HG02840 (cell line): ENCODE measurements around the gene SHROOM4.

ENCODE experiments used
- ATAC-seq: cut with Tn5 transposase; IDR thresholded peaks from one replicate; pipeline ENCODE4 v1.9.1; 2021; ENCODE audit warnings: mild to moderate bottlenecking, moderate library complexity, moderate number of reproducible peaks; ENCODE audit not compliant: unreplicated experiment, low FRiP score

The SHROOM4 gene, protein sequence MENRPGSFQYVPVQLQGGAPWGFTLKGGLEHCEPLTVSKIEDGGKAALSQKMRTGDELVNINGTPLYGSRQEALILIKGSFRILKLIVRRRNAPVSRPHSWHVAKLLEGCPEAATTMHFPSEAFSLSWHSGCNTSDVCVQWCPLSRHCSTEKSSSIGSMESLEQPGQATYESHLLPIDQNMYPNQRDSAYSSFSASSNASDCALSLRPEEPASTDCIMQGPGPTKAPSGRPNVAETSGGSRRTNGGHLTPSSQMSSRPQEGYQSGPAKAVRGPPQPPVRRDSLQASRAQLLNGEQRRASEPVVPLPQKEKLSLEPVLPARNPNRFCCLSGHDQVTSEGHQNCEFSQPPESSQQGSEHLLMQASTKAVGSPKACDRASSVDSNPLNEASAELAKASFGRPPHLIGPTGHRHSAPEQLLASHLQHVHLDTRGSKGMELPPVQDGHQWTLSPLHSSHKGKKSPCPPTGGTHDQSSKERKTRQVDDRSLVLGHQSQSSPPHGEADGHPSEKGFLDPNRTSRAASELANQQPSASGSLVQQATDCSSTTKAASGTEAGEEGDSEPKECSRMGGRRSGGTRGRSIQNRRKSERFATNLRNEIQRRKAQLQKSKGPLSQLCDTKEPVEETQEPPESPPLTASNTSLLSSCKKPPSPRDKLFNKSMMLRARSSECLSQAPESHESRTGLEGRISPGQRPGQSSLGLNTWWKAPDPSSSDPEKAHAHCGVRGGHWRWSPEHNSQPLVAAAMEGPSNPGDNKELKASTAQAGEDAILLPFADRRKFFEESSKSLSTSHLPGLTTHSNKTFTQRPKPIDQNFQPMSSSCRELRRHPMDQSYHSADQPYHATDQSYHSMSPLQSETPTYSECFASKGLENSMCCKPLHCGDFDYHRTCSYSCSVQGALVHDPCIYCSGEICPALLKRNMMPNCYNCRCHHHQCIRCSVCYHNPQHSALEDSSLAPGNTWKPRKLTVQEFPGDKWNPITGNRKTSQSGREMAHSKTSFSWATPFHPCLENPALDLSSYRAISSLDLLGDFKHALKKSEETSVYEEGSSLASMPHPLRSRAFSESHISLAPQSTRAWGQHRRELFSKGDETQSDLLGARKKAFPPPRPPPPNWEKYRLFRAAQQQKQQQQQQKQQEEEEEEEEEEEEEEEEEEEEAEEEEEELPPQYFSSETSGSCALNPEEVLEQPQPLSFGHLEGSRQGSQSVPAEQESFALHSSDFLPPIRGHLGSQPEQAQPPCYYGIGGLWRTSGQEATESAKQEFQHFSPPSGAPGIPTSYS (N-terminal part only)

DNA sequence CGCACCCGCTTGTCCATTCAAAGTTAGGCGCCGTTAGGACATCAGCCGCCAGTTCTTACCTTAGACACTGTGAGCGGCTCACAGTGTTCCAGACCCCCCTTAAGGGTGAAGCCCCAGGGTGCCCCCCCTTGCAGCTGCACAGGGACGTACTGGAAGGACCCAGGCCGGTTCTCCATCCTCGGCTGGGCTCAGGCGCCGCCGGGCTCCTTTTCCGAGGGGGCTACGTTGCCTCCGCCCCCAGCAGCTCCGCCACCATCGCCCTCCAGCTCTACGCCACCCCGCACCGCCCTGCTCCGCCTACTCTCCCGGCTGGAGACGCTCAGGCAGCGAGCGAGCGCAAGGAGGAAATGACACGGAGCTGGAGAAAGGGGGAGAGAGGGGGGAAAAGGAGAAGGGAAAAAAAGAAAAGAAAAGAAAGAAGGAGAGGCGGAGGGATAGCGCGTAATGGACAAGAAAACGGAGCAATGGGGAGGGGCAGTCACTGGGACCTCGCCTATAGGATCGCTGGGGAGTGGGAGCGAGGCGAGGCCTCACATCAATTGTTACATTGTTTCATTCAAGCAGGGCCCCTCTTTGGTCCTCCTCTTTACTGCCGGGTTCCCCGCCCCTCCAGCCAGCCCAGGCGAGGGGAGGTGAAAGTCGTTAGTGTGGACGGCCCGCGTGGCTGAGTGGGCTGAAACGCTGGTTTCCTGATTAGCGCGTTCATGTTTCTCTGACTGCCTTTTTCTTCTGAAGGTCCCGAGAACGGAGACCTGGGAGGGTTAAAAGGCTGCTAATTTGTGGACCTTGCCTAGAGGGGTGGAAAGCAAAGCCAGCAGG lies at the start of gene SHROOM4:
Gene SHROOM4 (minus strand): TSS at position 352 of the 819 bp plus-strand sequence. CDS start 176 bp downstream, at position 176.
- no peak for ATAC-seq

DNA sequence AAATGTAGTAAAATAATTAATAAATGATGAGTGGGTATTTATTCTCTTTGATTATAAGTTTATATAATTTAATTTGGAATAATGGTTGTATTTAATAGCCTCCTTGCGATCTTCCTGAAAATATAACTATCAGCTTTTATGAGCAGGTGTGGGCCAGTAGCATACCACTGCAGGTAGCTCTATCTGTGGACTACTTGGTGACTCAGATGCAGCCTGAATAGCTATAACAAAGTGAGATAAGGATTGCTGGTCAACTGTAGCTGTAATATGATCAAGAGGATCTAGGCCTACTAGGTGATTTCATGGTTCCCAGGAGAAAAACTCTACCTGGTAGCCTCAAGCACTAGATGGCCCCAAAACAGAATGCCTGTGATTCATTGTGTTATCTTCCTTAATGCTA lies 49.5 kb upstream of the SHROOM4 start:
- ATAC-seq = no peak

DNA sequence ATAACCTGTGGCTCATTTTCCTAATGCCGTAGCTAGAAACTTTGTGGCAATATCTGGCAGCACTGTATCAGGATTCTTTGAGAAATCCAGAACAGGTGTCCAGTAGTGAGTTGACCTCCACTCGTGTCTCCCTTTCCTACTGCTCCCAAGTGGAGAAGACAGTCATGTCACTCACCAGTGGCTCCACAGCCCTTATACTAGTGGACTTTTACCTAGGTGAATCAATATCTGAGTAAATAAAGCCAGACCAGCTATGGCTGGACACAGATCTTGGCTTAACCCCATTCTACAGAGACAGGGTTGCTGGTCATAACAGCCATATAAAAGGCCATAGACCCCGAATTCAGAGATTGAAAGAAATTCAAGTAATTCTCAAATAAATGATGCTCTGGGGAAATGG lies 46.5 kb upstream of the SHROOM4 start:
- ATAC-seq = no peak

DNA sequence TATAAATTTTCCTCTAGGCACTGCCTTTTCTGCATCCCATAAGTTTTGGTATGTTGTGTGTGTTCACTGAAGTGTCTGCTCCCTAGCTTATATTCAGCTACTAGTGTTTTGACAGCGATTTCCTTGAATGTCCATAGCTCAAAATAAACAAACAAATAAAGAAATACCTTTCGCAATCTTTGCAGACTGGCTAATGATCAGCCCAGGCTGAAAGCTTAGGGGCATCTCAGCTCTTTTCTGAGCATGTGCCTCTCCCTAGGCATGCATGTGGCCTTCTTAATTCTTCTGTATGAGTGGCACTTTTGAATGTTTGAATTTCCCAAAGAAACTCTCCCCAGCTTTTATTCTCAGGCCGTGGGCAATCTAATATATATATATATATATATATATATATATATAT lies 44.6 kb upstream of the SHROOM4 start:
- ATAC-seq = no peak

DNA sequence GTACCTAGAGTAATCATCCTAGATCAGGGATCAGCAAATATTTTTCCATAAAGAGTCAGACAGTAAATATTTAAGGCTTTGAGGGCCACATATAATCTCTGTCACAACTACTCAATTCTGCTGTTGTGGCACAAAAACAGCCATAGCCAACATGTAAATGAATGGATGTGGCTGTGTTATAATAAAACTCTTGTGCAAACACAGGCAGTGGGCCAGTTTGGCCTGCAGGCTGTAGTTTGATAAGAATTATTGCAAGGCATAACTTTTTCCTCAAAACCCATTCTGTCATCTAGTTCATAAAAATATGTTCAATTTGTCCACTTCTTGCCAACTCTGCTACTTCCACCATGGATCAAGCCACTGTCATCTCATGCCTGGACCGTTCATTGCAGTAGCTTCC lies 39.4 kb upstream of the SHROOM4 start:
- ATAC-seq = no peak

DNA sequence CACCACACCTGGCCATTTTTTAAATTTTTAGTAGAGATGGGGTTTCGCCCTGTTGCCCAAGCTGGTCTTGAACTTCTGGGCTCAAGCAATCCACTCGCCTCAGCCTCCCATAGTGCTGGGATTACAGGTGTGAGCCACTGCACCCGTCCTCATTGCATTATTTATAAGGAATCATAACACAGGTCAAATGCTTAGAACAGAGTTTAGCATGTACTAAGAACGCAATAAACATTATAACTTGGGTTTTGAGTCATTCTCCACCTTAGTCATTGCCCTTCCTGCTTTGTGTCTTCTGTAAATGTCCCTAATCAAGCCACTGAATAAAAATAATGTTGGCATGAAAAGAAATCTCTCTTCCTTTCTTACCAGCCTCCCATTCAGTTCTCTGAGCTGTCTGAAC lies 38.5 kb upstream of the SHROOM4 start:
- no peak for ATAC-seq

DNA sequence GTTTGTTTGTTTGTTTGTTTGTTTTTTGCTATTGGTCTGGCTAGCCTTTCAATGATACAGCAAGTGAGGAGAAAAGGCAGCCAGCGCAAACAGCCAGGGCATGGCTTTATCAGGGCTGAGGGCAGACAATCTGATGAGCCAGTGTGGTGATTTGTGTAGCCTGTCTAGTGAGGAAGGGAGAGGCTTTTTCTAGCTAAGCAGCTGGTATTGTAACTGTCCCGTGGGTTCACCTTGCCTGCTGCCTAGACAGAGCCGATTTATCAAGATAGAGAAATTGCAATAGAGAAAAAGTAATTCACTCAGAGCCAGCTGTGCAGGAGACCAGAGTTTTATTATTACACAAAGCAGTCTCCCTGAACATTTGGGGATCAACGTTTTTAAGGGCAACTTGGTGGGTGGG lies 28.2 kb upstream of the SHROOM4 start:
- ATAC-seq = no peak

DNA sequence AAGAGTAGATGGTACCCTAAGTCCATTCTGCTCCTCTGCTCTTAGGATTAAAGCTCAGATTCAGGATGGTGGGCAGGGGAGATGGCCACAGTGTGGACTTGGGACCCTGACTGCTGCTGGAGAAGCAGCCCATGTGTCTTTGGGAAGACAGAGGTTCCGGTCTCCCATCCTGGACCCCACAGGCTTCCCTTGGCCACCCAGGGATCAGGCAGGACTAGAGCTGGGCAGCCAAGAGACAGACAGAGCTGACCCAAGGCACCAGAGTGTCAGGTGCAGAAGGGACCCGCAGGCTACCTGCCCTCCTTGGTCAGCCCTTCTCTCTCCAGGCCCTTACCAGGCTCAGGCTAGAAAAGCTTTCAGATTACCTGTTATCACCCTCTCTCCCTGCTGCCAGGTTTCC lies 25.7 kb upstream of the SHROOM4 start:
- no peak for ATAC-seq

DNA sequence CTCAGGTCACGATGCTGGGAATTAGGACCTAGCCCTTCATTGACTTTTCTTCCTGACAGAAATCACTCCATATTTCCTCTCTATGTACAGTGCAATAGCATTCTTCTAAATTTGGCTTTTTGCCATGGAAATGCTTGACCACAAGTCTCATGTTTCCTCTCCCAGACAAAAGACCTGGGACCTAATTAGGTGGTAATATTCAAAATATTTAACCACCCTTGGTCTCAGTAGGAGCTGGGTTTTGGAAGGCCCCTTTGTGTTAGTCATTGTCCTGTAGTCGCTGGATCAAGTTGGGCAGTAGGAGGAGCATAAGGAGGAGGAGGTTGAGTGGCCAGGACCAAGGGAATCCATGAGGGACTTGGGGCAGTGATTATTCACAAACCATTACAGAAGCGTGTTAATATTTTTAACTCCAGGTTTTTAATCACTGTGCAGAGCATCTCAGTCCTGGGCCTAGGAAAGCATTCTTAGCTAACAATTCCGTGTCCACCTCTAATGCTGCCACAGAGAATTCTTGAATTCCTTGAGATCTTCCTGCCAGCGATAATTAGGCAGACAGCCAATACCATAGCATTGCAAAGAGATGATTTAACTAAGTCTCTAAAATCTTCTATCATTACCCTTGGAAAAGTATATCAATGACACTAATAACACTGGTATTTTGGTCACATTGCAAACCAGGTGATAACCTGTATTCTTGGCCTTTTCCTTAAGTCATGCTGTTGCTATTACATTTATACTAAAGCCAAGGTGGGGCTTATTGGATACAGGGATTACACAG lies 25.0 kb upstream of the SHROOM4 start:
- no peak for ATAC-seq

DNA sequence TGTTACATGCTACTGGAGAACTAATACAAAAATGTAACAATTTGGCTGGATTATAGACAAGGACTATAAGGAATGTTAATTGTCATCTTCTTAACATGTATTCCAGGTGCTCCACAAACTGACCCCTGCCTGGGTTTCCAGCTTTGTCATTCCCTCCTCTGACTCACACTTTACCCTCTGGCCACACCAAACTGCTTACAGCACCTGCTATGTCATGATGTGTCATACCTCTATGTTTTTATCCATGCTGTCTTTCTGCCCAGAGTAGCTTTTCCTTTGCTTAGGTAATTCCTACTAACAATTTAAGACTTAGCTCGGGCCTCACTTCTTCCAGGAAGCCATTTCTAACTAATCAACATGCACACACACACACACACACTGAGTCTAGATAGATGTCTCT lies 14.0 kb upstream of the SHROOM4 start:
- no peak for ATAC-seq

DNA sequence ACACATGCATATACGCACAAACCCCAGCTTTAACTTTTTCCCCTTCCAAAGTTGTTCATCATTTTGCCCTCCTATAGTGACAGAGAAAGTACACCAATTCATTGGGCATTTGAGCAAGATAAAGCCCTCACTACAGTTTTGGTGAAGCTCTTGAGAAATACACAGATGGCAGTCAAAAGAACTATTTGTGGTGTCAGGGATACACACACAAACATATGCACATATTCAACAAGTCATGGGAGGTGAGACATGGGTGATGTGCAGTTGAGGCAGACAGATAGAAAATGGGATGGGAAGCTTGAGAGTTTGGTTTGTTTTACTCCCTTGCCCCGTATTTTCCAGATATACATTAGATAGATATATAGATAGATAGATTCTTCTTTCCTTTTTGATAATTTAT lies 11.8 kb upstream of the SHROOM4 start:
- no peak for ATAC-seq

DNA sequence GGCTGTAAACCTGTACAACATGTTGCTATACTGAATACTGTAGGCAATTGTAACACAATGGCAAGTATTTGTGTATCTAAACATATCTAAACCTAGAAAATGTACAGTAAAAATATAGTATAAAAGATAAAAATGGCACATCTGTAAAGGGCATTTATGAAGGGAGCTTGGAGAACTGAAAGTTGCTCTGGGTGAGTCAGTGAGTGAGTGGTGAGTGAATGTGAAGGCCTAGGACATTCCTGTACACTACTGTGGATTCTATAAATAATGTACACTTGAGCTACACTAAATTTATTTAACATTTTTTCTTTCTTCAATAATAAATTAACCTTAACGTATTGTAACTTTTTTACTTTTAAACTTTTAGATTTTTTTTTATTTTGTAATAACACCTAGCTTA lies 5.0 kb upstream of the SHROOM4 start:
- ATAC-seq = no peak

DNA sequence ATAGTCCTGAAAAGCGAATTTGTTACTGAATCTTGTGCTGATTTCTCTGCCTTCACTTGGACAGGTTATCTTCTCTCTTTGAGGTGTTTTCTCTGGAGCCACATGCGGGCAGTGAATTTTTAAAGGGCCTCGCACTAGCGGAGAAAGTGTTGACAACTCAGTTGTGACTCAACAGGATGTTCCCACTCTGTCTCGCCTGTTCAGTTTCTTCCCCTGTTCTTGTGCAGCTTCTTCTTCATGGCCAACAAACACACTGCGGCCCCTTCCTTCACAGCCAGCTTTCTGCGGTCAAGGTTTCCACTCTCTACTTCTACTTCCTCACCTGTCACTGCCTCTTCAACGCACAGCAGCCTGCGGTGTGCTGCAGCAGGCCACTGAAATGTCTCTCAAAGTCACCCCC lies 1.1 kb upstream of the SHROOM4 start:
- no peak for ATAC-seq

DNA sequence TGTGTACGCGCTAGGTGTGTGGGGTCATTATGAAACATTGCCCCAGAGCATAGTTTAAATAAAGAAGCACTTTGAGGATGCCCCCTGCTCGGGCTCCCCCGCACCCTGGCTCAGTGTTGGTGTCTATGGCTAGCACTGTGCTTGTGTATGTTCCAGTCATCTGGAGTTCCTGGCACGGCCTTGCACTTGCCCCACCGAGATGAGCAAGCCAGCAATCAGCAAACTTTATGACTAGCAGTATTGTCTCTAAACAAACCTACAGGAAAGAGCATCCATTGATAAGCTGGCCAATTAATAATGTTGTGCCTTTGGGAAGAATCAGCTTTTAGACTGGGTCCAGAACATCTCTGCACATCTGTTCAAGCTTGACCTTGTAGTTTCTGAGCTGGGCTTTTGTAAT lies 707 bp upstream of the SHROOM4 start:
- ATAC-seq = no peak

DNA sequence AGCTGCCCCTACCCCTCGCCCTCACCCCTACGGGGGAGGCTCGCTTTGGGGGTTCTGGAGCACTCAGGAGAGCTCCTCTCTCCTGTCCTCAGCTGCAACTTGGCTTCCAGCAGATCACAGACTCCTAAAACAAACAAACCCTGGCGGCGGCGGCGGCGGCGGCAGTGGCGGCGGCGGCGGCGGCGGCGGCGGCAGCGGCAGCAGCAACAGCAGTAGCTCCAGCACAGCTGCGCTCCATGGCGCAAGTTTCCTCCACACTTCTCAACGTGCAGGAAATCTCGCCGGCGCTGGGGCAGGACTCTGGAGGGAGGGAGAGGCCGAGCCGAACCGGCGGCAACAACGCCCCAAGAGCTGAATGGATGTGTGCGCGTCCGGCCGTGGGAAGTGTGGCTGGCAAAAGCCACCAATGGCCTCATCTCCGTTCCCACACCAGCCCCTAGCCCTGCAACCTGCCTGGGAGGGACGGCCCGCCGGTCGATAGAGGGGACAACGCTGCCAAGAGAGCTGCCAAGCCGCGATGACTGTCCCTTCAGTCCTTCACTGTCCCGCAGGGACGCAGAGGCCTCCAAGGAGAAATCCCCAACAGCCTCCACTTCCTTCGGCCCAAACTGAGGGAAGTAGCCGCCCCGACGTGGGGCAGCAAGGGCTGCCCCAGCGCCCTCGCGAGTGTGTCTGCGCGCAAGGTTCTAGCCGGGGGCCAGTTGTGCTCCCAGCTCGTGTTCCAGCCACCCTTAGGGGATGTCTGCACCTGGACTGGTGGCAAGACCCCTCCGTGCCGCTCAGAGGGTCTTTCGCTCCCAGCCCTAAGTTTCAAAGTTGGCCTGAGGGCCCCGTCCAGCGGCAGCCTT lies 775 bp downstream of the SHROOM4 start:
- no peak for ATAC-seq

DNA sequence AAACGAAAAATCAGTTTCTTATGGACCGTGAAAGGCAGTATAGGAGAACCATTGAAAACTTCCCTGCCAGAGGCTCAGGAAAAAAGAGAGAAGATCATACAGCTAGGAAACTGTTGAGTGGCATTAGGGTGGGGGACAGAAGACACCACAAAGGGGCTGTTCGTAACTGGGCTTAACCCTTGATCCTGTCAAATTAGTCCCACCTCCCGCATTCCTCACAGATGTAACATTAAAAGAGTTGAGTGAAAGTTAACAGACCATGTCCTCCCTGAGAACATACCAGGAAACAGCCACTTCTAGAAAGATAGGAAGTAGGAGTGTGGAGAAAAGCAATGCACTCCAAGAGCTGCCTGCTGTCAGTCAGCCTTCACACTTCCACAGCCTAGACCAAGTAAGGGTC lies 8.7 kb downstream of the SHROOM4 start:
- ATAC-seq = no peak

DNA sequence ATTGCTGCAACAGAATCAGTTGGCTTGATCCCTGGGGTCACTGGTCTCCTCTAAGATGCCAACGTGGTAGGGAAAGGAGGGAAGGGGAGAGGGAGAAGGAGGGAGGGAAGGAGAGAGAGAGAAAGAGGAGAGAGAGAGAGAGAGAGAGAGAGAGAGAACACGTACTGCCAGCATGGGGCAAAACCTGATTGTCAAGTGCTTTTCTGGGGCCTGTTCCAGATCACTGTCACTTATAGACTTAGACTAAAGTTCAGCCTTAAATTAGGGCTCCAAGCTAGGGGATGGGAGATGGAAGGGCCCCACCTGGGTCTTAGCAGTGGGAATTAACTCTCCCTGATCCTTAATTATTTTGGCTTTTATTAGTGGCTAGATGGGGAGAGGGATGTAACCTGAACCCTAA lies 12.9 kb downstream of the SHROOM4 start:
- ATAC-seq = no peak

DNA sequence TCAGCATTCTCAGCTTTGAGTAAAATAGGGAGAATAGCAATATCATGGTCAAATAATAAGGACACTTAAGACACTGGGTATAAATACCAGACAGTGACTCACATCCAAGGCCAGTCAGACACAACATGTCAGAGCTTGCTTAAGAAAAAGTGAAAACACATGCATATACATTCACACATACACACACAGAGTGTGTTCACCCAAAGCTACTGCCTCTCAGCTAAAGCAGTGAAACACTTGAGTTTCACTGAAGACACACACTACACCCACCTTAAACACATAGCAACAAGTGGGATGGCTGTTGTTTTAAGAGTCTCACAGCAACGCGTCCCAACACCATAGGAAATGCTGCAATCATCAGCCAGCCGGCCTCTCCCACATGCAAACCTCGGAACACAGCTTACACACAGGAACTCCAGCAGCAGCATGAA lies 14.4 kb downstream of the SHROOM4 start:
- no peak for ATAC-seq
